Breast epithelium (tissue), 4 donors: ENCODE measurements around the gene NDC80. TPM values are rescaled to one million over a fixed set of nuclear protein-coding genes. Genes with fewer than 3 reads are reported as not detected.

Experiments
- DNase-seq, 2 donors: peaks; one replicate each; pipeline ENCODE4 v3.0.0-alpha.2; 2019; ENCODE audit warnings: low spot score in 2 of 2
- H3K27ac ChIP-seq, 2 donors: fragments of 200-600 bp; sonication (generic) in 1 of 2; one replicate each; pipeline ENCODE4 v1.5.1; 2016 to 2019; ENCODE audit warnings: mild to moderate bottlenecking in 1 of 2
- H3K27me3 ChIP-seq, 2 donors: fragments of 200-600 bp; sonication (generic) in 1 of 2; one replicate each; pipeline versions ENCODE4 v1.5.1 to v1.6.0; 2017 to 2019; ENCODE audit warnings: control low read depth in 1 of 2, mild to moderate bottlenecking in 1 of 2
- H3K36me3 ChIP-seq: fragments of 200-600 bp; one replicate; pipeline ENCODE4 v1.5.1; 2019
- H3K4me1 ChIP-seq, 2 donors: fragments of 200-600 bp; sonication (generic); one replicate each; pipeline ENCODE4 v1.5.1; 2016 to 2019; ENCODE audit warnings: control low read depth in 1 of 2
- H3K4me3 ChIP-seq, 3 donors: fragments of 200-600 bp; sonication (generic); 1 replicate in 2 of 3; 2 replicates in 1 of 3; pipeline ENCODE4 v1.5.1; 2016 to 2019; ENCODE audit warnings: mild to moderate bottlenecking in 3 of 3, moderate library complexity in 2 of 3
- H3K9me3 ChIP-seq, 2 donors: fragments of 200-600 bp; sonication (generic) in 1 of 2; one replicate each; pipeline ENCODE4 v1.5.1; 2016 to 2019; ENCODE audit warnings: control low read depth in 1 of 2
- CTCF ChIP-seq, 3 donors: fragments of 450-650 bp; IDR thresholded peaks; one replicate each; pipeline ENCODE4 v1.5.1; 2016 to 2017; ENCODE audit warnings: antibody characterized with exemption in 3 of 3, mild to moderate bottlenecking in 3 of 3, moderate library complexity in 3 of 3
- POLR2A ChIP-seq: fragments of 450-650 bp; IDR thresholded peaks from one replicate; pipeline ENCODE4 v1.6.1; 2016; ENCODE audit warnings: antibody characterized with exemption, mild to moderate bottlenecking, moderate library complexity
- POLR2AphosphoS5 ChIP-seq, 3 donors: sonication (generic); formaldehyde crosslinking; IDR thresholded peaks; one replicate each; pipeline ENCODE4 v1.6.1; 2017; ENCODE audit warnings: antibody characterized with exemption in 3 of 3
- intact Hi-C: fragments of 100-400 bp; cut with DNase I; formaldehyde crosslinking; loops from one replicate; pipeline ENCODE4 v1.15.1; 2023; ENCODE audit warnings: low total_unique reads
- total RNA-seq, 3 donors: library from RNA; depleted of rRNA; stranded (reverse); fragments of >200 nt; gene quantifications; one replicate each; pipeline ENCODE4 v1.1.0, GENCODE V29; 2016

Gene NDC80
- total RNA-seq, 3 donors from 2014 or later = 0.44 to 0.98 (median 0.96) TPM

DNA sequence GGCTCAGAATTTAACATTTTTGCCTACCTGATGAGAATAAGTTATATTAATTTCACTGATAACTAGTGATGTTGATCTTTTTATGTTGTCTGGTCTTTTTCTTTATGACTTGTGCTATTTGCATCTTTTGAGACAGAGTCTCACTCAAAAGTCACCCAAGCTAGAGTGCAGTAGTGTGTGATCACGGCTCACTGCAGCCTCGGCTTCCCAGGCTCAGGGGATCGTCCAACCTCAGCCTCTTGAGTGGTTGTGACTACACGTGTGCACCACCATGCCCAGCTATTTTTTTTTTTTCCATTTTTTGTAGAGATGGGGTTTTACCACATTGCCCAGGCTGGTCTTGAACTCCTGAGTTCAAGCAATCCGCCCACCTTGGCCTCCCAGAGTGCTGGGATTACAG, 91.6 kb downstream of the NDC80 start:
- Histone ChIP-seq H3K4me1 (peaks cover 0 to 7% of the 10 kb centered on the region in 2 donors), H3K4me3 (no peak overlapping the region), H3K9me3 (no peaks in the 10 kb centered on the region), H3K27me3 (no peaks in the 10 kb centered on the region), H3K27ac (no peak overlapping the region), H3K36me3 (no peaks in the 10 kb centered on the region)
- TF ChIP-seq POLR2AphosphoS5 (IDR thresholded peaks at IDR 0.05) = no peak
- no peak for TF ChIP-seq CTCF (IDR thresholded peaks at IDR 0.05)
- no peak for TF ChIP-seq POLR2A
- DNase-seq = no peak
- intact Hi-C loops = no loop called here

Other genes starting within 250 kb of the NDC80 start
- gene METTL4, start 52 bp upstream of the NDC80 start, total RNA-seq = 10 to 100 TPM in 1 of 3 donors, 1 to 10 TPM in 2; 4.0 to 11.3 (median 7.2) TPM
- 100 to 1,000 TPM in 2 of 3 donors, 10 to 100 TPM in 1; 73.9 to 131 (median 102) TPM for gene SMCHD1, start 84.2 kb downstream of the NDC80 start, total RNA-seq